SK-N-SH (cell line): Measurements from ENCODE around the gene SH3TC1. TPM values are rescaled to one million over a fixed set of nuclear protein-coding genes. Genes with fewer than 3 reads are reported as not detected.

Source experiments
- CTCF ChIA-PET: fragments of 300-600, 350-600 bp; formaldehyde crosslinking; extraction: SDS; loops from one replicate; lab custom pipeline; 2021; lab: Yijun Ruan, JAX
- POLR2A ChIA-PET: fragments of 350-600 bp; sonication (Branson Sonifier 250); formaldehyde crosslinking; extraction: SDS; loops from one replicate; lab custom pipeline; 2020; ENCODE audit warnings: antibody characterized with exemption, inconsistent platforms; lab: Yijun Ruan, JAX
- DNase-seq: peaks from one replicate; pipeline ENCODE4 v3.0.0; 2012
- H2AFZ ChIP-seq: fragments of 200-600 bp; sonication (generic); 2 replicates; pipeline ENCODE4 v1.8.1; 2016; ENCODE audit warnings: antibody characterized with exemption, mild to moderate bottlenecking, low read depth
- H3F3A ChIP-seq: fragments of 200-600 bp; sonication (generic); replicated peaks from 2 replicates; pipeline ENCODE3; 2016; ENCODE audit warnings: antibody characterized with exemption, mild to moderate bottlenecking; ENCODE audit not compliant: insufficient read depth
- H3K27ac ChIP-seq, 2 experiments: fragments of 200-500 bp in 1 of 2; fragments of 200-600 bp in 1 of 2; sonication (Bioruptor generic) in 1 of 2; sonication (generic), shearing (Covaris generic) in 1 of 2; 2 replicates each; pipeline versions ENCODE4 v1.5.1 to v1.6.1; 2014 to 2016; ENCODE audit warnings: low read depth in 2 of 2, inconsistent platforms in 1 of 2, low read length in 1 of 2, mild to moderate bottlenecking in 1 of 2, mixed read lengths in 1 of 2
- H3K27me3 ChIP-seq: fragments of 200-600 bp; sonication (generic), shearing (Covaris generic); 2 replicates; pipeline ENCODE4 v1.6.1; 2016; ENCODE audit warnings: mixed run types; ENCODE audit not compliant: insufficient read depth
- H3K36me3 ChIP-seq, 2 experiments: fragments of 200-500 bp in 1 of 2; fragments of 200-600 bp in 1 of 2; sonication (Bioruptor generic) in 1 of 2; sonication (generic) in 1 of 2; replicated peaks in 1 of 2; 2 replicates each; pipeline versions ENCODE3 to v1.5.1; 2014 to 2016; ENCODE audit warnings: low read length in 1 of 2, mild to moderate bottlenecking in 1 of 2; ENCODE audit not compliant: insufficient read depth in 2 of 2, control insufficient read depth in 1 of 2
- H3K4me1 ChIP-seq, 2 experiments: fragments of 200-500 bp in 1 of 2; fragments of 200-600 bp in 1 of 2; sonication (Bioruptor generic) in 1 of 2; sonication (generic), shearing (Covaris generic) in 1 of 2; 2 replicates each; pipeline versions ENCODE4 v1.5.1 to v1.6.1; 2014 to 2016; ENCODE audit warnings: low read depth in 1 of 2, low read length in 1 of 2, mixed run types in 1 of 2; ENCODE audit not compliant: insufficient read depth in 2 of 2, control insufficient read depth in 1 of 2
- H3K4me2 ChIP-seq: fragments of 200-600 bp; sonication (generic), shearing (Covaris generic); 2 replicates; pipeline ENCODE4 v1.6.1; 2017; ENCODE audit warnings: mixed run types
- H3K4me3 ChIP-seq, 2 experiments: fragments of 200-500 bp in 1 of 2; fragments of 200-600 bp in 1 of 2; sonication (Bioruptor generic) in 1 of 2; sonication (generic), shearing (Covaris generic) in 1 of 2; 2 replicates each; pipeline versions ENCODE4 v1.5.1 to v1.8.1; 2014 to 2016; ENCODE audit warnings: low read depth in 2 of 2, inconsistent platforms in 1 of 2, low read length in 1 of 2, mild to moderate bottlenecking in 1 of 2, mixed read lengths in 1 of 2, moderate library complexity in 1 of 2
- H3K79me2 ChIP-seq: fragments of 200-600 bp; sonication (generic); 2 replicates; pipeline ENCODE4 v1.8.1; 2017; ENCODE audit warnings: mild to moderate bottlenecking; ENCODE audit not compliant: insufficient read depth
- H3K9ac ChIP-seq: fragments of 200-600 bp; sonication (generic); 2 replicates; pipeline ENCODE4 v1.6.1; 2017; ENCODE audit warnings: mixed run types
- H3K9me2 ChIP-seq: fragments of 200-600 bp; sonication (generic); 2 replicates; pipeline ENCODE4 v1.6.1; 2017; ENCODE audit warnings: mixed run types
- H3K9me3 ChIP-seq: fragments of 200-600 bp; sonication (generic); 2 replicates; pipeline ENCODE4 v1.6.1; 2017; ENCODE audit warnings: mixed run types, mild to moderate bottlenecking, moderate library complexity
- H4K20me1 ChIP-seq: fragments of 200-600 bp; sonication (generic); 2 replicates; pipeline ENCODE4 v1.6.1; 2017; ENCODE audit warnings: mild to moderate bottlenecking, mixed run types; ENCODE audit not compliant: insufficient read depth
- CHD2 ChIP-seq: fragments of 150-350 bp; IDR thresholded peaks from 2 replicates; pipeline ENCODE4 v1.6.1; 2018; ENCODE audit warnings: low read length; ENCODE audit not compliant: partially characterized antibody
- EZH2phosphoT487 ChIP-seq: fragments of 200-600 bp; sonication (generic); IDR thresholded peaks from 2 replicates; pipeline ENCODE4 v1.6.1; 2017; ENCODE audit warnings: low read depth, mixed run types, mild to moderate bottlenecking, antibody characterized with exemption, moderate library complexity, borderline replicate concordance
- FOSL2 ChIP-seq: IDR thresholded peaks from 2 replicates; pipeline ENCODE4 v1.4.0; 2012; ENCODE audit warnings: low read depth, mild to moderate bottlenecking, moderate library complexity, borderline replicate concordance
- GATA2 ChIP-seq: sonication (generic); formaldehyde crosslinking; IDR thresholded peaks from 2 replicates; pipeline ENCODE4 v1.5.0; 2020; ENCODE audit warnings: mild to moderate bottlenecking, missing genetic modification reagents
- MEF2A ChIP-seq: IDR thresholded peaks from 2 replicates; pipeline ENCODE4 v1.4.0; 2012; ENCODE audit warnings: low read depth, borderline replicate concordance
- POLR2AphosphoS5 ChIP-seq: IDR thresholded peaks from 2 replicates; pipeline ENCODE4 v1.6.1; 2012; ENCODE audit warnings: low read depth, low read length
- RFX5 ChIP-seq: IDR thresholded peaks from 2 replicates; pipeline ENCODE4 v1.6.1; 2012; ENCODE audit warnings: mild to moderate bottlenecking, improper control_type of control experiment, low read length
- RXRA ChIP-seq: IDR thresholded peaks from 2 replicates; pipeline ENCODE4 v1.4.0; 2012; ENCODE audit warnings: low read depth, mild to moderate bottlenecking, borderline replicate concordance
- SMC3 ChIP-seq: IDR thresholded peaks from 2 replicates; pipeline ENCODE4 v1.6.1; 2012; ENCODE audit warnings: low read depth, low read length, improper control_type of control experiment
- TCF12 ChIP-seq: IDR thresholded peaks from 2 replicates; pipeline ENCODE4 v1.4.0; 2012
- WGBS: methylation state at CpG from one replicate; pipeline ENCODE4 v1.1.6; 2017; ENCODE audit warnings: low lambda C conversion rate; 5-methylcytosine and 5-hydroxymethylcytosine counted together
- polyA plus RNA-seq, 3 experiments: library from polyadenylated mRNA; depleted of rRNA; stranded (reverse); fragments of >200 nt; gene quantifications; 2 replicates each; pipeline ENCODE4 v1.2.3, GENCODE V29; 2012
- TF ChIP-seq, protein P1 (sequence below): IDR thresholded peaks from 2 replicates; pipeline ENCODE4 v1.4.0; 2012; ENCODE audit warnings: low read depth, borderline replicate concordance
- TF ChIP-seq, protein P2 (sequence below): fragments of 200-600 bp; sonication (generic); IDR thresholded peaks from 2 replicates; pipeline ENCODE4 v1.6.1; 2017; ENCODE audit warnings: antibody characterized with exemption, mild to moderate bottlenecking, moderate library complexity
- TF ChIP-seq, protein P3 (sequence below): fragments of 150-350 bp; IDR thresholded peaks from 2 replicates; pipeline ENCODE4 v1.6.1; 2016; ENCODE audit warnings: mild to moderate bottlenecking, low read depth, low read length
- TF ChIP-seq, protein P4 (sequence below): IDR thresholded peaks from 2 replicates; pipeline ENCODE4; 2012

The SH3TC1 gene
- polyA plus RNA-seq, 1 of the 3 experiments (the other 2 are of a cell fraction), result 2.7 TPM

DNA sequence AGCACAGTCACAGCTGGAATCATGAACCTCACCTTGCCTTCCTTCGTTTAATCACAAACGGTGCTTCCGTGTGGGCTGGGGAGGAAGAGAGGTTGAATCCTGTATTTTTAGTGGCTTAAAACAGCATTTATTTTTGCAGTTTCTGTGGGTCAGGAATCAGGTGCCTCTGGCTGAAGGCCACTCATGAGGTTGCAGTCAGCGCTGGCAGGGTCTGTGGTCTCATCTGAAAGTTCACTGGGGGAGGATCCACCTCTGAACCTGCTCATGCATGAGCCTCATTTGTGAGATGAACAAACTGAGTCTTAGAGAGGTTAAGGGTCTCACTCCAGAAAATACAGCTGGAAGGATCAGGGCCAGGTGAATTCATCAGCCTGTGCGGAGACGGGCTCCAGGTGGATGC, 23.4 kb upstream of the SH3TC1 start:
- ChIA-PET POLR2A (no interaction called here), CTCF (interaction anchor here (1.0 to 2.9 kb wide), 22 partner anchors 10 to 235 kb away, joined by 3 to 58 read pairs (median 10); partner anchors contain the start of gene ABLIM2)
- no peaks in the 10 kb centered on the region for H4K20me1 ChIP-seq
- DNase-seq, result no peak
- no peaks in the 10 kb centered on the region for H3K79me2 ChIP-seq
- 0 out of 2 replicates have a peak, but pooled peaks cover 6% of the 10 kb centered on the region for H3K27me3 ChIP-seq
- H3K9me3 ChIP-seq, result no peaks in the 10 kb centered on the region
- TF ChIP-seq MEF2A (no peak), CHD2 (no peak), FOSL2 (no peak), POLR2AphosphoS5 (no peak), TCF12 (no peak), RFX5 (no peak), SMC3 (no peak), GATA2 (CRISPR knock-in tag) (no peak), EZH2phosphoT487 (no peak), RXRA (no peak)
- TF ChIP-seq, protein P1, sequence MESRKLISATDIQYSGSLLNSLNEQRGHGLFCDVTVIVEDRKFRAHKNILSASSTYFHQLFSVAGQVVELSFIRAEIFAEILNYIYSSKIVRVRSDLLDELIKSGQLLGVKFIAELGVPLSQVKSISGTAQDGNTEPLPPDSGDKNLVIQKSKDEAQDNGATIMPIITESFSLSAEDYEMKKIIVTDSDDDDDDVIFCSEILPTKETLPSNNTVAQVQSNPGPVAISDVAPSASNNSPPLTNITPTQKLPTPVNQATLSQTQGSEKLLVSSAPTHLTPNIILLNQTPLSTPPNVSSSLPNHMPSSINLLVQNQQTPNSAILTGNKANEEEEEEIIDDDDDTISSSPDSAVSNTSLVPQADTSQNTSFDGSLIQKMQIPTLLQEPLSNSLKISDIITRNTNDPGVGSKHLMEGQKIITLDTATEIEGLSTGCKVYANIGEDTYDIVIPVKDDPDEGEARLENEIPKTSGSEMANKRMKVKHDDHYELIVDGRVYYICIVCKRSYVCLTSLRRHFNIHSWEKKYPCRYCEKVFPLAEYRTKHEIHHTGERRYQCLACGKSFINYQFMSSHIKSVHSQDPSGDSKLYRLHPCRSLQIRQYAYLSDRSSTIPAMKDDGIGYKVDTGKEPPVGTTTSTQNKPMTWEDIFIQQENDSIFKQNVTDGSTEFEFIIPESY, result no peak
- TF ChIP-seq, protein P2, sequence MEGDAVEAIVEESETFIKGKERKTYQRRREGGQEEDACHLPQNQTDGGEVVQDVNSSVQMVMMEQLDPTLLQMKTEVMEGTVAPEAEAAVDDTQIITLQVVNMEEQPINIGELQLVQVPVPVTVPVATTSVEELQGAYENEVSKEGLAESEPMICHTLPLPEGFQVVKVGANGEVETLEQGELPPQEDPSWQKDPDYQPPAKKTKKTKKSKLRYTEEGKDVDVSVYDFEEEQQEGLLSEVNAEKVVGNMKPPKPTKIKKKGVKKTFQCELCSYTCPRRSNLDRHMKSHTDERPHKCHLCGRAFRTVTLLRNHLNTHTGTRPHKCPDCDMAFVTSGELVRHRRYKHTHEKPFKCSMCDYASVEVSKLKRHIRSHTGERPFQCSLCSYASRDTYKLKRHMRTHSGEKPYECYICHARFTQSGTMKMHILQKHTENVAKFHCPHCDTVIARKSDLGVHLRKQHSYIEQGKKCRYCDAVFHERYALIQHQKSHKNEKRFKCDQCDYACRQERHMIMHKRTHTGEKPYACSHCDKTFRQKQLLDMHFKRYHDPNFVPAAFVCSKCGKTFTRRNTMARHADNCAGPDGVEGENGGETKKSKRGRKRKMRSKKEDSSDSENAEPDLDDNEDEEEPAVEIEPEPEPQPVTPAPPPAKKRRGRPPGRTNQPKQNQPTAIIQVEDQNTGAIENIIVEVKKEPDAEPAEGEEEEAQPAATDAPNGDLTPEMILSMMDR, result no peak
- TF ChIP-seq, protein P3, sequence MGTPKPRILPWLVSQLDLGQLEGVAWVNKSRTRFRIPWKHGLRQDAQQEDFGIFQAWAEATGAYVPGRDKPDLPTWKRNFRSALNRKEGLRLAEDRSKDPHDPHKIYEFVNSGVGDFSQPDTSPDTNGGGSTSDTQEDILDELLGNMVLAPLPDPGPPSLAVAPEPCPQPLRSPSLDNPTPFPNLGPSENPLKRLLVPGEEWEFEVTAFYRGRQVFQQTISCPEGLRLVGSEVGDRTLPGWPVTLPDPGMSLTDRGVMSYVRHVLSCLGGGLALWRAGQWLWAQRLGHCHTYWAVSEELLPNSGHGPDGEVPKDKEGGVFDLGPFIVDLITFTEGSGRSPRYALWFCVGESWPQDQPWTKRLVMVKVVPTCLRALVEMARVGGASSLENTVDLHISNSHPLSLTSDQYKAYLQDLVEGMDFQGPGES, result no peak
- TF ChIP-seq, protein P4, sequence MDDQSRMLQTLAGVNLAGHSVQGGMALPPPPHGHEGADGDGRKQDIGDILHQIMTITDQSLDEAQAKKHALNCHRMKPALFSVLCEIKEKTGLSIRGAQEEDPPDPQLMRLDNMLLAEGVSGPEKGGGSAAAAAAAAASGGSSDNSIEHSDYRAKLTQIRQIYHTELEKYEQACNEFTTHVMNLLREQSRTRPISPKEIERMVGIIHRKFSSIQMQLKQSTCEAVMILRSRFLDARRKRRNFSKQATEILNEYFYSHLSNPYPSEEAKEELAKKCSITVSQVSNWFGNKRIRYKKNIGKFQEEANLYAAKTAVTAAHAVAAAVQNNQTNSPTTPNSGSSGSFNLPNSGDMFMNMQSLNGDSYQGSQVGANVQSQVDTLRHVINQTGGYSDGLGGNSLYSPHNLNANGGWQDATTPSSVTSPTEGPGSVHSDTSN, result no peak
- H3K9me2 ChIP-seq, result no peaks in the 10 kb centered on the region
- 76% methylated on average over 4 of the region's 6 CpGs for WGBS
- H3F3A ChIP-seq, result no peaks in the 10 kb centered on the region
- no peaks in the 10 kb centered on the region for H3K36me3 ChIP-seq
- H3K4me1 ChIP-seq, result peaks cover 0 to 18% of the 10 kb centered on the region in 2 experiments; a peak in 1 of 4 replicates
- H3K4me2 ChIP-seq, result no peak overlapping the region
- no peak overlapping the region for H3K27ac ChIP-seq
- H3K9ac ChIP-seq, result no peak overlapping the region
- no peak overlapping the region for H2AFZ ChIP-seq
- no peak overlapping the region for H3K4me3 ChIP-seq
